OCI-M2 (cell line): ENCODE data around the gene EIF2S1.
A peak's percentile ranks its signal among the peaks of the same experiment; 100 is the strongest.
"Not testable (repeated sequence)": the region's sequence is repeated elsewhere in the genome, so short reads cannot be mapped to it uniquely, and the experiment has no call there.

Experiments used
- DNase-seq: peaks from one replicate; lab custom pipeline; 2025; ENCODE audit not compliant: unreplicated experiment; lab: John Stamatoyannopoulos, UW

Gene EIF2S1

GRCh38 chr14:67410313-67410712 lies 50.2 kb downstream of the EIF2S1 start:
- DNase-seq: no peak

- no peak for DNase-seq
Measured at GRCh38 chr14:67411370-67411769, 51.2 kb downstream of the EIF2S1 start.

GRCh38 chr14:67411820-67412421 lies 51.8 kb downstream of the EIF2S1 start, which contains the start of gene PLEK2:
Gene PLEK2, minus strand, starts transcription at chr14:67412165. Its CDS starts 106 bp downstream, at chr14:67412059.
- no peak for DNase-seq

- no peak for DNase-seq
Measured at GRCh38 chr14:67413806-67414769, 54.0 kb downstream of the EIF2S1 start.

GRCh38 chr14:67415610-67416009 lies 55.5 kb downstream of the EIF2S1 start:
- DNase-seq: not testable (repeated sequence)

GRCh38 chr14:67416085-67416484 lies 56.0 kb downstream of the EIF2S1 start:
- DNase-seq: no peak

GRCh38 chr14:67416810-67417209 lies 56.7 kb downstream of the EIF2S1 start:
- no peak for DNase-seq

- DNase-seq: no peak
Measured at GRCh38 chr14:67417633-67418032, 57.5 kb downstream of the EIF2S1 start.

- no peak for DNase-seq
Measured at GRCh38 chr14:67418401-67419191, 58.5 kb downstream of the EIF2S1 start.

GRCh38 chr14:67420102-67420739 lies 60.1 kb downstream of the EIF2S1 start:
- no peak for DNase-seq

GRCh38 chr14:67421356-67422224 lies 61.5 kb downstream of the EIF2S1 start:
- no peak for DNase-seq

GRCh38 chr14:67423424-67423823 lies 63.3 kb downstream of the EIF2S1 start:
- DNase-seq: no peak

GRCh38 chr14:67424539-67424938 lies 64.4 kb downstream of the EIF2S1 start:
- DNase-seq: no peak

- DNase-seq: no peak
Measured at GRCh38 chr14:67425608-67426007, 65.5 kb downstream of the EIF2S1 start.

- no peak for DNase-seq
Measured at GRCh38 chr14:67426161-67426560, 66.0 kb downstream of the EIF2S1 start.

- peak; percentile 19 for DNase-seq
Measured at GRCh38 chr14:67426983-67427606, 67.0 kb downstream of the EIF2S1 start.

- no peak for DNase-seq
Measured at GRCh38 chr14:67428501-67429031, 68.4 kb downstream of the EIF2S1 start.

- DNase-seq: no peak
Measured at GRCh38 chr14:67429510-67430205, 69.5 kb downstream of the EIF2S1 start.
